HepG2 (cell line): Measurements from ENCODE around the gene C11orf68. TPM values are rescaled to one million over a fixed set of nuclear protein-coding genes. Genes with fewer than 3 reads are reported as not detected.

ENCODE experiments used
- FOXO1 ChIP-seq: sonication (generic); formaldehyde crosslinking; IDR thresholded peaks from 2 replicates; pipeline ENCODE4 v1.4.0; 2020; ENCODE audit warnings: missing genetic modification reagents
- MEF2D ChIP-seq: sonication (generic); formaldehyde crosslinking; IDR thresholded peaks from 2 replicates; pipeline ENCODE4 v1.5.1; 2020; ENCODE audit warnings: mild to moderate bottlenecking, missing genetic modification reagents
- MTF2 ChIP-seq: sonication (generic); formaldehyde crosslinking; IDR thresholded peaks from 2 replicates; pipeline ENCODE4 v1.5.0; 2020; ENCODE audit warnings: missing genetic modification reagents, borderline replicate concordance
- NFE2 ChIP-seq: sonication (generic); formaldehyde crosslinking; IDR thresholded peaks from 2 replicates; pipeline ENCODE4 v1.4.0; 2020; ENCODE audit warnings: missing genetic modification reagents
- PITX1 ChIP-seq: sonication (generic); formaldehyde crosslinking; IDR thresholded peaks from 2 replicates; pipeline ENCODE4 v1.5.1; 2020; ENCODE audit warnings: mild to moderate bottlenecking, missing genetic modification reagents
- RBM39 ChIP-seq: fragments of 200-400 bp; formaldehyde crosslinking; IDR thresholded peaks from one replicate; pipeline ENCODE4 v1.6.1; 2018; ENCODE audit warnings: antibody characterized with exemption, mild to moderate bottlenecking, low read depth, low read length; ENCODE audit not compliant: poor library complexity, severe bottlenecking
- SRF ChIP-seq: IDR thresholded peaks from 2 replicates; pipeline ENCODE4 v1.6.1; 2011; ENCODE audit warnings: mild to moderate bottlenecking, low read depth, low read length, moderate library complexity
- TBX2 ChIP-seq: sonication (generic); formaldehyde crosslinking; IDR thresholded peaks from 2 replicates; pipeline ENCODE4 v1.5.0; 2020; ENCODE audit warnings: missing genetic modification reagents, mild to moderate bottlenecking, borderline replicate concordance
- TCF7 ChIP-seq: sonication (generic); IDR thresholded peaks from 2 replicates; pipeline ENCODE4 v1.6.1; 2016; ENCODE audit warnings: antibody characterized with exemption, low read depth
- YY1 ChIP-seq: IDR thresholded peaks from 2 replicates; pipeline ENCODE4 v1.6.1; 2011; ENCODE audit warnings: low read length, low read depth, moderate library complexity, mild to moderate bottlenecking; ENCODE audit not compliant: insufficient read depth, insufficient replicate concordance
- ZNF24 ChIP-seq: fragments of 450-650 bp; IDR thresholded peaks from 2 replicates; pipeline ENCODE4 v1.6.1; 2017; ENCODE audit warnings: antibody characterized with exemption, mild to moderate bottlenecking
- ZNF460 ChIP-seq: sonication (generic); formaldehyde crosslinking; IDR thresholded peaks from 2 replicates; pipeline ENCODE4 v1.5.1; 2020; ENCODE audit warnings: missing genetic modification reagents, mild to moderate bottlenecking, borderline replicate concordance
- polyA plus RNA-seq, 8 experiments: library from polyadenylated mRNA; depleted of rRNA in 3 of 8; stranded (reverse) in 7 of 8; unstranded in 1 of 8; fragments of >200 nt; fragmentation: Illumina TruSeq in 4 of 8; extraction: Trizol in 4 of 8; gene quantifications; 2 replicates each; pipeline versions ENCODE4 v1.2.1 to v1.2.3, GENCODE V29; 2011 to 2016; ENCODE audit warnings: low read depth in 4 of 8, missing spikeins in 1 of 8, mixed read lengths in 1 of 8; ENCODE audit not compliant: insufficient read depth in 1 of 8
- total RNA-seq, 5 experiments: library from RNA; depleted of rRNA; stranded (reverse); fragments of >200 nt; fragmentation: Illumina TruSeq; extraction: Trizol; gene quantifications; 2 replicates each; pipeline ENCODE4 v1.2.3, GENCODE V29; 2016; ENCODE audit warnings: low read depth in 1 of 5
- TF ChIP-seq, protein P1 (sequence below): sonication (generic); formaldehyde crosslinking; IDR thresholded peaks from 2 replicates; pipeline ENCODE4 v1.4.0; 2020; ENCODE audit warnings: missing genetic modification reagents
- TF ChIP-seq, protein P2 (sequence below): IDR thresholded peaks from 2 replicates; pipeline ENCODE4 v1.6.1; 2016; ENCODE audit warnings: missing compliant biosample characterization, missing genetic modification reagents, borderline replicate concordance
- TF ChIP-seq, protein P3 (sequence below): sonication (generic); formaldehyde crosslinking; IDR thresholded peaks from 2 replicates; pipeline ENCODE4 v1.5.1; 2020; ENCODE audit warnings: missing genetic modification reagents, mild to moderate bottlenecking, borderline replicate concordance
- TF ChIP-seq, protein P4 (sequence below): sonication (generic); formaldehyde crosslinking; IDR thresholded peaks from 2 replicates; pipeline ENCODE4 v1.5.0; 2020; ENCODE audit warnings: mild to moderate bottlenecking, low read depth, missing genetic modification reagents, borderline replicate concordance
- TF ChIP-seq, protein P5 (sequence below): sonication (generic); formaldehyde crosslinking; conservative IDR thresholded peaks from 2 replicates; pipeline ENCODE4 v1.8.0; 2022; ENCODE audit warnings: mild to moderate bottlenecking, moderate library complexity, missing genetic modification reagents
- TF ChIP-seq, protein P6 (sequence below): IDR thresholded peaks from 2 replicates; pipeline ENCODE4 v1.4.0; 2020; ENCODE audit warnings: mild to moderate bottlenecking, missing genetic modification reagents

Gene C11orf68
- total and polyA plus RNA-seq, 2 of the 13 experiments (the other 11 are each of a cell fraction or from before 2014, with no cell fraction given), result 8.4 to 28.3 TPM

DNA sequence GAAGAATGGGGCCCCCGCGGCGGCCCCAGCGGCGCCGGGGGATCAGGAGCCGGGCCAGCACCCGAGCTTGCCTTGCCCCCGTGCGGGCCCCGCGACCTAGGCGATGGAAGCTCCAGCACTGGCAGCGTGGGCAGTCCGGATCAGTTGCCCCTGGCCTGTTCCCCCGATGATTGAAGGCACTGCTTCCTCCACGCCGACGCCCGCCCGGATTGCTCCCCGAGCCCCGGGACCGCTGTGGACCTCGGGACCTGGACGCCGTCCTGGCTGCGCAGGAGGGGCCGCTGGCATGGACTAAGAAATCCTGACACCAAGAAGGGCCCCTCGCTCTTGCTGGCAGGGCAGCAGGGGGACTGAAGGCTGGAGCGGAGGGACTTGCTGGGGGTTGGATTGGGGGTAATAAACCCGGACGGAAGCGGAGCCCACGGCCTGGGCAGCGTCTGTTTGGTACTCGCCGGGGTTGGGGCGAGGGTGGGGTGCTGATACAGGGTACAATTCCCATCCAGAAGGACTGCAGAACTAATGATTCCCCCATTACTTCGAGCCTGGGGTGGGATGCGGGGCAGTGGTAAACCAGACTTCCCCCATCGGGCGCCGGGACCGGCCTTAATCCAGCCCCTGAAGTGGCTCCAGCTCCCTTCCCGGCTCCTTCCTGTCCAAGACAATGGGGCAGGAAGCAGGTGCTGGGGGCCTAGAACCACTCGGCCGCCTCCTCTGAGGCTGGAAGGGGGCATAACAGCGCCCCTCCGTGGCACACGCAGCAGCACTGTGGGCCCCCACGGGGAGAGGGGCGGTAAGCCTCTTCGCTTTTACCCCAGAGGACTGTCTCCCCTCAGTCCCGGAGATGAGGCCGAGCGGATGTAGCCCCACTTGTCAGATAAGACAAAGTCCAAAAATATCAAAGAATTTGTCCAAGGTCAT is 27.4 kb downstream of the C11orf68 start (continued):
- TF ChIP-seq, protein P1, sequence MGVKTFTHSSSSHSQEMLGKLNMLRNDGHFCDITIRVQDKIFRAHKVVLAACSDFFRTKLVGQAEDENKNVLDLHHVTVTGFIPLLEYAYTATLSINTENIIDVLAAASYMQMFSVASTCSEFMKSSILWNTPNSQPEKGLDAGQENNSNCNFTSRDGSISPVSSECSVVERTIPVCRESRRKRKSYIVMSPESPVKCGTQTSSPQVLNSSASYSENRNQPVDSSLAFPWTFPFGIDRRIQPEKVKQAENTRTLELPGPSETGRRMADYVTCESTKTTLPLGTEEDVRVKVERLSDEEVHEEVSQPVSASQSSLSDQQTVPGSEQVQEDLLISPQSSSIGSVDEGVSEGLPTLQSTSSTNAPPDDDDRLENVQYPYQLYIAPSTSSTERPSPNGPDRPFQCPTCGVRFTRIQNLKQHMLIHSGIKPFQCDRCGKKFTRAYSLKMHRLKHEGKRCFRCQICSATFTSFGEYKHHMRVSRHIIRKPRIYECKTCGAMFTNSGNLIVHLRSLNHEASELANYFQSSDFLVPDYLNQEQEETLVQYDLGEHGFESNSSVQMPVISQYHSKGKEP, result no peak
- TF ChIP-seq MEF2D (CRISPR knock-in tag) (peak; percentile 71), TCF7 (peak; percentile 65), ZNF460 (CRISPR knock-in tag) (no peak), ZNF24 (no peak), SRF (no peak), TBX2 (CRISPR knock-in tag) (no peak; the same call in 1 of the 2 replicates), FOXO1 (no peak; the same call in 1 of the 2 replicates), RBM39 (no peak), MTF2 (CRISPR knock-in tag) (no peak), YY1 (no peak), PITX1 (peak; percentile 14; the same call in 1 of the 2 replicates), NFE2 (CRISPR knock-in tag) (no peak)
- TF ChIP-seq, protein P2, sequence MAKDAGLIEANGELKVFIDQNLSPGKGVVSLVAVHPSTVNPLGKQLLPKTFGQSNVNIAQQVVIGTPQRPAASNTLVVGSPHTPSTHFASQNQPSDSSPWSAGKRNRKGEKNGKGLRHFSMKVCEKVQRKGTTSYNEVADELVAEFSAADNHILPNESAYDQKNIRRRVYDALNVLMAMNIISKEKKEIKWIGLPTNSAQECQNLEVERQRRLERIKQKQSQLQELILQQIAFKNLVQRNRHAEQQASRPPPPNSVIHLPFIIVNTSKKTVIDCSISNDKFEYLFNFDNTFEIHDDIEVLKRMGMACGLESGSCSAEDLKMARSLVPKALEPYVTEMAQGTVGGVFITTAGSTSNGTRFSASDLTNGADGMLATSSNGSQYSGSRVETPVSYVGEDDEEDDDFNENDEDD, result no peak
- TF ChIP-seq, protein P3, sequence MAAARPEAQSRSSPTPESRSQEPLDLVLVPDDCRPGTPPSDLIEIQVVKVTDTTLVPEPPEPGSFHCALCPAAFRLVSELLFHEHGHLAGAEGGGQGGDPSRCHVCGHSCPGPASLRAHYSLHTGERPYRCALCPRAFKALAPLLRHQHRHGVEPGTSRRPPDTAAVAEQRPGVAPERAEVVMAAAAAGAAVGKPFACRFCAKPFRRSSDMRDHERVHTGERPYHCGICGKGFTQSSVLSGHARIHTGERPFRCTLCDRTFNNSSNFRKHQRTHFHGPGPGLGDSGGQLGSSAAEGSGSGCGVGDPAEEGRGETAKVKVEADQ (CRISPR knock-in tag), result no peak
- TF ChIP-seq, protein P4, sequence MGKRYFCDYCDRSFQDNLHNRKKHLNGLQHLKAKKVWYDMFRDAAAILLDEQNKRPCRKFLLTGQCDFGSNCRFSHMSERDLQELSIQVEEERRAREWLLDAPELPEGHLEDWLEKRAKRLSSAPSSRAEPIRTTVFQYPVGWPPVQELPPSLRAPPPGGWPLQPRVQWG, result no peak
- TF ChIP-seq, protein P5, sequence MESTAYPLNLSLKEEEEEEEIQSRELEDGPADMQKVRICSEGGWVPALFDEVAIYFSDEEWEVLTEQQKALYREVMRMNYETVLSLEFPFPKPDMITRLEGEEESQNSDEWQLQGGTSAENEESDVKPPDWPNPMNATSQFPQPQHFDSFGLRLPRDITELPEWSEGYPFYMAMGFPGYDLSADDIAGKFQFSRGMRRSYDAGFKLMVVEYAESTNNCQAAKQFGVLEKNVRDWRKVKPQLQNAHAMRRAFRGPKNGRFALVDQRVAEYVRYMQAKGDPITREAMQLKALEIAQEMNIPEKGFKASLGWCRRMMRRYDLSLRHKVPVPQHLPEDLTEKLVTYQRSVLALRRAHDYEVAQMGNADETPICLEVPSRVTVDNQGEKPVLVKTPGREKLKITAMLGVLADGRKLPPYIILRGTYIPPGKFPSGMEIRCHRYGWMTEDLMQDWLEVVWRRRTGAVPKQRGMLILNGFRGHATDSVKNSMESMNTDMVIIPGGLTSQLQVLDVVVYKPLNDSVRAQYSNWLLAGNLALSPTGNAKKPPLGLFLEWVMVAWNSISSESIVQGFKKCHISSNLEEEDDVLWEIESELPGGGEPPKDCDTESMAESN (CRISPR knock-in tag), result no peak
- TF ChIP-seq, protein P6, sequence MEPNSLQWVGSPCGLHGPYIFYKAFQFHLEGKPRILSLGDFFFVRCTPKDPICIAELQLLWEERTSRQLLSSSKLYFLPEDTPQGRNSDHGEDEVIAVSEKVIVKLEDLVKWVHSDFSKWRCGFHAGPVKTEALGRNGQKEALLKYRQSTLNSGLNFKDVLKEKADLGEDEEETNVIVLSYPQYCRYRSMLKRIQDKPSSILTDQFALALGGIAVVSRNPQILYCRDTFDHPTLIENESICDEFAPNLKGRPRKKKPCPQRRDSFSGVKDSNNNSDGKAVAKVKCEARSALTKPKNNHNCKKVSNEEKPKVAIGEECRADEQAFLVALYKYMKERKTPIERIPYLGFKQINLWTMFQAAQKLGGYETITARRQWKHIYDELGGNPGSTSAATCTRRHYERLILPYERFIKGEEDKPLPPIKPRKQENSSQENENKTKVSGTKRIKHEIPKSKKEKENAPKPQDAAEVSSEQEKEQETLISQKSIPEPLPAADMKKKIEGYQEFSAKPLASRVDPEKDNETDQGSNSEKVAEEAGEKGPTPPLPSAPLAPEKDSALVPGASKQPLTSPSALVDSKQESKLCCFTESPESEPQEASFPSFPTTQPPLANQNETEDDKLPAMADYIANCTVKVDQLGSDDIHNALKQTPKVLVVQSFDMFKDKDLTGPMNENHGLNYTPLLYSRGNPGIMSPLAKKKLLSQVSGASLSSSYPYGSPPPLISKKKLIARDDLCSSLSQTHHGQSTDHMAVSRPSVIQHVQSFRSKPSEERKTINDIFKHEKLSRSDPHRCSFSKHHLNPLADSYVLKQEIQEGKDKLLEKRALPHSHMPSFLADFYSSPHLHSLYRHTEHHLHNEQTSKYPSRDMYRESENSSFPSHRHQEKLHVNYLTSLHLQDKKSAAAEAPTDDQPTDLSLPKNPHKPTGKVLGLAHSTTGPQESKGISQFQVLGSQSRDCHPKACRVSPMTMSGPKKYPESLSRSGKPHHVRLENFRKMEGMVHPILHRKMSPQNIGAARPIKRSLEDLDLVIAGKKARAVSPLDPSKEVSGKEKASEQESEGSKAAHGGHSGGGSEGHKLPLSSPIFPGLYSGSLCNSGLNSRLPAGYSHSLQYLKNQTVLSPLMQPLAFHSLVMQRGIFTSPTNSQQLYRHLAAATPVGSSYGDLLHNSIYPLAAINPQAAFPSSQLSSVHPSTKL (CRISPR knock-in tag), result peak; percentile 63
